ENCODE results near the gene SMAD4.
"Not testable (repeated sequence)": the region's sequence is repeated elsewhere in the genome, so short reads cannot be mapped to it uniquely, and the experiment has no call there.

SMAD4 gene

DNA sequence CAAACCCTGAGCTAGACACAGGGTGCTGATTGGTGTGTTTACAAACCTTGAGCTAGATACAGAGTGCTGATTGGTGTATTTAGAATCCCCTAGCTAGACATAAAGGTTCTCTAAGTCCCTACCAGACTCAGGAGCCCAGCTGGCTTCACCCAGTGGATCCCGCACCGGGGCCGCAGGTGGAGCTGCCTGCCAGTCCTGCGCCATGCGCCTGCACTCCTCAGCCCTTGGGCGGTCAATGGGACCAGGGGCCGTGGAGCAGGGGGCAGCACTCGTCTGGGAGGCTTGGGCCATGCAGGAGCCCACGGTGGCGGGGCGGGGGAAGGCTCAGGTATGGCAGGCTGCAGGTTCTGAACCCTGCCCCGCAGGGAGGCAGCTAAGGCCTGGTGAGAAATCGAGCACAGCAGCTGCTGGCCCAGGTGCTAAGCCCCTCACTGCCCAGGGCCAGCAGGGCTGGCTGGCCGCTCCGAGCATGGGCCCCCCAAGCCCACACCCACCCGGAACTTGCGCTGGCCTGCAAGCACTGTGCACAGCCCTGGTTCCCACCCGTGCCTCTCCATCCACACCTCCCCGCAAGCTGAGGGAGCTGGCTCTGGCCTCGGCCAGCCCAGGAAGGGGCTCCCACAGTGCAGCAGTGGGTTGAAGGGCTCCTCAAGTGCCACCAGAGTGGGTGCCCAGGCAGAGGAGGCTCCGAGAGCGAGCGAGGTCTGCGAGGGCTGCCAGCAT lies 81.8 kb downstream of the SMAD4 start:
- DNase-seq (ENCODE audit: low read depth in 2 of 2) = not testable (repeated sequence)

- not testable (repeated sequence) for DNase-seq (ENCODE audit: low read depth in 2 of 2)
These were observed 87.0 kb downstream of the SMAD4 start for GRCh38 chr18:51116996-51117395.

GRCh38 chr18:51119561-51119960 lies 89.5 kb downstream of the SMAD4 start:
- not testable (repeated sequence) for DNase-seq (ENCODE audit: low read depth in 2 of 2)

DNA sequence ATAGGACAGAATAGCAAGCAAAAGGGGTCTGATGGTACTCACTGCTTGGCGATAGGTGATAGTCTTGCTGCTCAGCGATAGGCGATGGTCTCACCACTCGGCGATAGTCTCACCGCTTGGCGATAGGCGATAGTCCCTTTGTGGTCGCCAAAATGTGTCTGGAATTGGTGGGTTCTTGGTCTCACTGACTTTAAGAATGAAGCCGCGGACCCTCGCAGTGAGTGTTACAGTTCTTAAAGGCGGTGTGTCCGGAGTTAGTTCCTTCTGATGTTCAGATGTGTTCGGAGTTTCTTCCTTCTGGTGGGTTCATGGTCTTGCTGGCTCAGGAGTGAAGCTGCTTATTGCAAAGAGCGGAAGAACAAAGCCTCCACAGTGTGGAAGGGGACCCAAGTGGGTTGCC lies 90.0 kb downstream of the SMAD4 start:
- not testable (repeated sequence) for DNase-seq (ENCODE audit: low read depth in 2 of 2)

DNA sequence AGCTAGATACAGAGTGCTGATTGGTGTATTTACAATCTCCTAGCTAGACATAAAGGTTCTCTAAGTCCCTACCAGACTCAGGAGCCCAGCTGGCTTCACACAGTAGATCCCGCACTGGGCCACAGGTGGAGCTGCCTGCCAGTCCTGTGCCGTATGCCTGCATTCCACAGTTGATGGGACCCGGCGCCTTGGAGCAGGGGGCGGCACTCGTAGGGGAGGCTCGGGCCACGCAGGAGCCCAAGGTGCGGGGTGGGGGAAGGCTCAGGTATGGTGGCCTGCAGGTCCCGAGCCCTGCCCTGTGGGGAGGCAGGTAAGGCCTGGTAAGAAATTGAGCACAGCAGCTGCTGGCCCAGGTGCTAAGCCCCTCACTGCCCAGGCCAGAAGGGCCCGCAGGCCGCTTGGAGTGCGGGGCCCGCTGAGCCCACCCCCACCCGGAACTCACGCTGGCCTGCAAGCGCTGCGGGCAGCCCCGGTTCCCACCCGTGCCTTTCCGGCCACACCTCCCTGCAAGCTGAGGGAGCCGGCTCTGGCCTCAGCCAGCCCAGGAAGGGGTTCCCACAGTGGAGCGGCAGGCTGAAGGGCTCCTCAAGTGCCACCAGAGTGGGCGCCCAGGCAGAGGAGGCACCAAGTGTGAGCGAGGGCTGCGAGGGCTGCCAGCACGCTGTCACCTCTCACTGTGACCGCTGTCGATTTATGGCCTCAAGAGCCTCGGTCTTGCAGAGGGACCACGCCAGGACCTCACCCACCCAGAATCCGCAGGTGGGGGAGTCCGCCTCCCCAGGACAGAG lies 91.0 kb downstream of the SMAD4 start:
- no peak for DNase-seq (ENCODE audit: low read depth in 2 of 2)

DNA sequence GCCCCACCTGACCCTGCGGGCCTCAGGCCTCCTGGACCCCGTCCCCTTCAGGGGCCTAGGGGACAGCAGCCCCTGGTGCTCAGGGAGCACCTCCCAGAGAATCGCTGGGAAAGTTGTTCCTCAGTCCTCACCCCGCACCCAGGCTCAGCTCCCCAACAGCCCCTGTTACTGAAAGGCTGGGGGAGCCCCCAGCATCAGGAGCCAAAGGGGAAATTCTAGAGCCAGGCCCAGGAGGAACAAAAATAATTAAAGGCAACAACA lies 91.5 kb downstream of the SMAD4 start:
- DNase-seq (ENCODE audit: low read depth in 2 of 2) = no peak

DNA sequence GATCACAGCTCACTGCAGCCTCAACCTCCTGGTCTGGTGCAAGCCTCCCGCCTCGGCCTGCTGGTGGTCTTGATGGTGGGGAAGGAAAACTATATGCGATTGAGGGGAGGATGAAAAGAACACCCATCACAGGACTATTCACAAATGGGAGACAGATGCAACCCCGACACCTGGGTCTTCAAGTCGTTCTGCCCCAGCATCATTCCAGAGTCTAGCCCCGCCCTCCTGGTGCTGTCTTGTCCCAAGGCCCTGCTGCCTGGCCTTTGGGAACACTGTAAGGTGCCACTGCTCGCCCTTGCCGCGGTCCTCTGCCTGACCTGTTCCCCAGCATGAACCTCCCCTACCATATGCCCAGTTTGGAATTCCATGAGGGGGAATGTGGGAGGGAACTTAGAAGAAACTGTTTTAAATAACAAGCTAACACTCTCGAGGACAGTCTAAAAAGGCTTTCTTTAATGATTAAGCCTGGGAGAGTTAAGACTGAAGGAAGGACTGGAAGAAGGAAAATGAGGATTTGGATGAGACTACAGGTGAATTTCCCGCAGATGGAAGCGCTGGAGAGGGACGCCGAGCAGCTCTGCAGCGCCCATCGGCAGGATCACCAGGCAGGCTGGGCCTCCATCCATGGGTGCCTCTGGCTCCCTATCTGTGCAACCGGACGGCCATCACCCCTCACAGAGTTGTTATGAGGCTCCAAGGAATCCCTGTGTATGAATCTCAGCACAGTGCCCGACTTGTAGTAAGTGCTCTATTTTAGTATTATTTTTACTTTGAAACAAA lies 92.4 kb downstream of the SMAD4 start:
- DNase-seq (ENCODE audit: low read depth in 2 of 2) = no peak

DNA sequence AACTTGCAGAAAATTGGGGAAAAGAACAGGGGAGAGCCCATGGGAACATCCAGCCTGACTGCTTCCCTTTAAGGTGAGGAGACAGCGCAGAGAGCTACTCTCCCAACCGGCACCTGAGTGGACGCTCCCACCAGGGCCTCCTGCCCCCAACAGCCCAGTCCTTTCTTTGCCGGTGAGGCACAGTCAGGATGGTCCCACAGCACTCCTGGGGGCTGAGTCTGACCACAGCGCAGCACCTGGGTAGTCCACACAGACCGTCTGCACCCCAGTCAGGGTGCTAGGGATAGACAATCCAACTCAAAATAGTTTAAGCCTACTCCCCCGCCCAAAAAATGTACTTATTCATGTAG lies 93.0 kb downstream of the SMAD4 start:
- no peak for DNase-seq (ENCODE audit: low read depth in 2 of 2)

DNA sequence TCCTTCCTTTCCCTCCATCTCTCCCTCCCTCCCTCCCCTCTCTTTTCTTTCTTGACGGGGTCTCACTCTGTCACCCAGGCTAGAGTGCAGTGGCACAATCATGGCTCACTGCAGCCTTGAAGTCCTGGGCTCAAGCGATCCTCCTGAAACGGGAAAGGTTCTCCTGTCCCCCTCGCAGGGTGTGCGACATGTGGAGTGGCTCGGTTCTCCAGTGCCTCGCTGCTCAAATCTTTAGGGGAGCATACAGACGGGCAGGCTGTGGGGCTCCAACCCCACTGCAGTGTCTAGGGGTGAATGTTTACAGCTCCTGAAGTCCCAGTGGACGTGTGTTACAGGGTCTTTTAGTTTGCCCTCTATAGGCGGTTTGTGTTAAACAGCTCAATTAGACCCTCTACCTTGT lies 93.5 kb downstream of the SMAD4 start:
- no peak for DNase-seq (ENCODE audit: low read depth in 2 of 2)

- no peak for DNase-seq (ENCODE audit: low read depth in 2 of 2)
These were observed 94.0 kb downstream of the SMAD4 start for GRCh38 chr18:51123936-51124486.

- DNase-seq (ENCODE audit: low read depth in 2 of 2) = no peak
These were observed 96.0 kb downstream of the SMAD4 start for GRCh38 chr18:51125976-51126375.

DNA sequence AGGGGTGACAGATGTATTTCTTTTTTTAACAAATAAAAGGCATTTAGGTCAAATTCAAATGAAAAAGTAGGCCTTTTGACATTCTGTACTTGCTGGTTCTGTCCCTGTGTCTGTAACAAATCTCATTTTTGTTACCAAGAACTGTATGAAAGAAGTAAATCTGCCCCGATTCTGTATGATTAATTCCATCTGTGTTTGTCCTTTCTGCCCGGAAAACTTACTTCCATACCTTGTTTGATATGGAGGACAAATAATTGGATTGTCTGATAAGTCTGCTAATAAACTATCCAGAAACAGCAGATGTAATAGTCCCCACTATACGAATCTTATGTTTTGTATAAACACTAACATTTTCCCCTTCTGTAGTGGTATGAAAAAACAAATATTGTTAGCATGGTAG lies 97.7 kb downstream of the SMAD4 start:
- DNase-seq (ENCODE audit: low read depth in 2 of 2) = no peak

DNA sequence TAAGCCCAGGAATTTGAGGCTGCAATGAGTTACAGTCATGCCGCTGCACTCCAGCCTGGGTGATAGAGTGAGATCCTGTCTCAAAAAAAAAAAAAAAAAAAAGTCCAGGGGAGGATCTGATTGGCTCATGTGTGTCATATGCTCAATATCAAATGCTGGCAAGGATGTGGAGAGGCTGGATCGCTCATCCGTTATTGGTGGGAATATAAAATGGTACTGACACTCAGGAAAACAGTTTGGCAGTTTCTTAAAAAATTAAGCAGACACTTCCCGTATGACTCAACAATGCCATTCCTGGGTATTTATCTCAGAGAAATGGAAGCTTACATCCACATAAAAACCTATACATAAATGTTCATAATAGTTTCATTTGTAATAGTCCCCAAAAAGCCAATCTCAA lies 98.5 kb downstream of the SMAD4 start:
- no peak for DNase-seq (ENCODE audit: low read depth in 2 of 2)

DNA sequence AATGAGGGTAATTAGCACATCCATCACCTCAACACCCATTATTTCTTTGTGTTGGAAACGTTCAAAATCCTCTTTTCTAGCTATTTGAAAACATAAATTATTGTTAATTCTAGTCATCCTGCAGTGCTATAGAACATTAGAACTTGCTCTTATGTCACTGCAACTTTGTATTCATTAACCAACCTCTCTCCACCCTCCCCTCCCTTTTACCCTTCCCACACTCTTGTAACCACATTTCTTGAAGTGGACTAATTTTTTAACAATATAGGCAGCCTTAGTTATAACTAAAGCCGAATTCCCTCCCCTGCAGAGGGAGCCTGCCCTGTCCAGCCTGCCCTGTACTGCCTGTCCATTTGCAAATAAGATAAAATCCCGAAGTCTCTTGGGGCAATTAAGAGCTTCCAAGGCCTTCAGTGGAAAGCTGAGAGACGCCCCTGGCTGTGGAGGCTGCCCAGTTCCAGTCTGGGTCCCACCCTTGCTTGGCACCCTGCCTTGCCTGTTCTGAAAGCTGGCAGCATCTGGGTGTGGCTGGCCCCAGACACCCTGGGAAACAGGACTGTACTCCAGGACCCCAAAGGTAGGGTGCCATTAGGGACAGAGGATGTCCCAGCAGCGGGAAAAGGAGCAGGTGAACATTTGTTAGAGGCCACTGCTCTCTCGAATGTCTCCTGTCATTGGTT lies 102.4 kb downstream of the SMAD4 start:
- no peak for DNase-seq (ENCODE audit: low read depth in 2 of 2)

- DNase-seq (ENCODE audit: low read depth in 2 of 2) = no peak
These were observed 103.7 kb downstream of the SMAD4 start for GRCh38 chr18:51133580-51134160.
